GM12878 (cell line): ENCODE results near the gene TMEM192. TPM values are rescaled to one million over a fixed set of nuclear protein-coding genes. Genes with fewer than 3 reads are reported as not detected.

ENCODE experiments used
- ATAC-seq: fragments of 200-7000 bp; cut with Tn5 transposase; 3 replicates; pipeline ENCODE4 v1.9.1; 2020; ENCODE audit warnings: mild to moderate bottlenecking, moderate library complexity
- BruUV-seq: library from RNA; stranded (reverse); fragments of 400-500 nt; replicated peaks from 2 replicates; lab custom pipeline; 2021; lab: Mats Ljungman, UMichigan
- CTCF ChIA-PET: fragments of 300-600 bp; sonication (Branson Sonifier 250); formaldehyde crosslinking; extraction: SDS; loops from one replicate; lab custom pipeline; 2021; ENCODE audit warnings: inconsistent platforms; lab: Yijun Ruan, JAX
- POLR2A ChIA-PET: fragments of 350-600 bp; formaldehyde crosslinking; extraction: SDS; loops from one replicate; lab custom pipeline; 2021; ENCODE audit warnings: inconsistent platforms; lab: Charles Lee
- RAD21 ChIA-PET: fragments of 300-600 bp; sonication (Branson Sonifier 250); formaldehyde crosslinking; loops from one replicate; lab custom pipeline; 2023; ENCODE audit warnings: antibody characterized with exemption; ENCODE audit not compliant: unreplicated experiment; lab: Charles Lee
- SMC1A ChIA-PET: fragments of 300-600 bp; sonication (Branson Sonifier 250); formaldehyde crosslinking; loops from one replicate; lab custom pipeline; 2023; ENCODE audit not compliant: unreplicated experiment, uncharacterized antibody; lab: Charles Lee
- DNase-seq: peaks from one replicate; pipeline ENCODE4 v3.0.0-alpha.2; 2011; ENCODE audit warnings: low read depth, low spot score
- FAIRE-seq: peaks from 3 replicates; lab custom pipeline; 2011; peaks lifted over from hg19 to GRCh38; lab: Jason Lieb, UNC
- H2AFZ ChIP-seq: 2 replicates; pipeline ENCODE4 v1.6.0; 2011; ENCODE audit warnings: low read depth, low read length, control low read depth; ENCODE audit not compliant: control insufficient read depth
- H3K27ac ChIP-seq: 2 replicates; pipeline ENCODE4 v1.5.1; 2011; ENCODE audit warnings: control low read depth; ENCODE audit not compliant: control insufficient read depth, insufficient read depth
- H3K27me3 ChIP-seq, 2 experiments: replicated peaks in 1 of 2; 2 replicates each; pipeline versions ENCODE4 v1.6.0 to v1.6.1; 2011; ENCODE audit warnings: low read length in 1 of 2; ENCODE audit not compliant: control insufficient read depth in 2 of 2, insufficient read depth in 2 of 2
- H3K36me3 ChIP-seq, 2 experiments: 2 replicates each; pipeline ENCODE4 v1.5.1; 2011; ENCODE audit warnings: low read length in 1 of 2; ENCODE audit not compliant: control insufficient read depth in 2 of 2, insufficient read depth in 2 of 2
- H3K4me1 ChIP-seq: 2 replicates; pipeline ENCODE4 v1.6.1; 2011; ENCODE audit warnings: mild to moderate bottlenecking, low read length, moderate library complexity, mixed read lengths; ENCODE audit not compliant: control insufficient read depth, insufficient read depth
- H3K4me2 ChIP-seq: 2 replicates; pipeline ENCODE4 v1.6.0; 2011; ENCODE audit warnings: control low read depth; ENCODE audit not compliant: control insufficient read depth, insufficient read depth
- H3K4me3 ChIP-seq: fragments of 200-600 bp; sonication (generic); 2 replicates; pipeline ENCODE4 v1.5.1; 2016
- H3K79me2 ChIP-seq: 2 replicates; pipeline ENCODE4 v1.6.0; 2011; ENCODE audit warnings: low read length; ENCODE audit not compliant: control insufficient read depth, insufficient read depth
- H3K9ac ChIP-seq: 2 replicates; pipeline ENCODE4 v1.8.0; 2011; ENCODE audit warnings: low read length, control low read depth, mixed read lengths; ENCODE audit not compliant: control insufficient read depth, insufficient read depth
- H3K9me3 ChIP-seq: replicated peaks from 3 replicates; pipeline ENCODE4 v1.5.1; 2011; ENCODE audit warnings: mild to moderate bottlenecking, low read length; ENCODE audit not compliant: control insufficient read depth, insufficient read depth
- H4K20me1 ChIP-seq: 2 replicates; pipeline ENCODE4 v1.6.0; 2011; ENCODE audit not compliant: control insufficient read depth, insufficient read depth
- ATF7 ChIP-seq: fragments of 450-650 bp; IDR thresholded peaks from 2 replicates; pipeline ENCODE4 v1.6.1; 2016; ENCODE audit warnings: low read depth, mild to moderate bottlenecking
- E2F8 ChIP-seq: fragments of 450-650 bp; IDR thresholded peaks from 2 replicates; pipeline ENCODE4 v1.6.1; 2018; ENCODE audit warnings: mild to moderate bottlenecking, low read depth, moderate library complexity; ENCODE audit not compliant: partially characterized antibody
- EED ChIP-seq: sonication (generic); IDR thresholded peaks from 2 replicates; pipeline ENCODE4 v1.6.1; 2016; ENCODE audit warnings: antibody characterized with exemption, low read depth
- ELK1 ChIP-seq: IDR thresholded peaks from 2 replicates; pipeline ENCODE4 v1.6.1; 2012; ENCODE audit warnings: low read depth, low read length, improper control_type of control experiment
- FOXK2 ChIP-seq: fragments of 450-650 bp; IDR thresholded peaks from 2 replicates; pipeline ENCODE4 v1.6.1; 2017; ENCODE audit warnings: mild to moderate bottlenecking, moderate library complexity
- HDAC2 ChIP-seq: fragments of 200-600 bp; sonication (generic); IDR thresholded peaks from 2 replicates; pipeline ENCODE4 v1.6.1; 2017
- SIN3A ChIP-seq: IDR thresholded peaks from 2 replicates; pipeline ENCODE4 v1.6.1; 2012; ENCODE audit warnings: low read depth, low read length, improper control_type of control experiment
- ZNF217 ChIP-seq: fragments of 450-650 bp; IDR thresholded peaks from 2 replicates; pipeline ENCODE4 v1.6.1; 2017; ENCODE audit warnings: antibody characterized with exemption, mild to moderate bottlenecking
- WGBS: methylation state at CpG from one replicate; pipeline ENCODE4 v1.1.6; 2016; ENCODE audit warnings: low lambda C conversion rate; ENCODE audit not compliant: insufficient replicate concordance, insufficient coverage; ENCODE audit errors: missing lambda C conversion rate; 5-methylcytosine and 5-hydroxymethylcytosine counted together
- in situ Hi-C: fragments of 300-500 bp; cut with MboI; formaldehyde crosslinking; loops from 9 replicates; pipeline ENCODE4 v1.14.3; 2018; ENCODE audit warnings: mixed read lengths
- intact Hi-C: fragments of 100-400 bp; cut with micrococcal nuclease; formaldehyde crosslinking; loops from one replicate; pipeline ENCODE4 v1.14.2; 2022; ENCODE audit not compliant: unreplicated experiment
- polyA plus RNA-seq, 11 experiments: library from polyadenylated mRNA; depleted of rRNA in 4 of 11; unstranded in 6 of 11; stranded (reverse) in 5 of 11; fragments of >200 nt; fragmentation: Nextera tagmentation in 4 of 11; fragmentation: Illumina TruSeq in 1 of 11; extraction: Ambion mirVana in 4 of 11; extraction: Trizol in 1 of 11; gene quantifications; 1 replicate in 1 of 11; 2 replicates in 10 of 11; pipeline versions ENCODE4 v1.2.1 to v1.2.3, GENCODE V29; 2011 to 2016; ENCODE audit warnings: inconsistent platforms in 2 of 11, missing spikeins in 2 of 11, low read depth in 1 of 11
- total RNA-seq, 4 experiments: library from RNA; depleted of rRNA in 3 of 4; stranded (reverse); fragments of >200 nt in 3 of 4; fragmentation: Illumina TruSeq in 1 of 4; extraction: Trizol in 1 of 4; gene quantifications; 2 replicates each; pipeline versions ENCODE4 v1.2.1 to v1.2.3, GENCODE V29; 2013 to 2021
- TF ChIP-seq, protein P1 (sequence below): fragments of 450-650 bp; IDR thresholded peaks from 2 replicates; pipeline ENCODE4 v1.6.1; 2016; ENCODE audit warnings: mild to moderate bottlenecking
- TF ChIP-seq, protein P2 (sequence below): fragments of 450-650 bp; formaldehyde crosslinking; IDR thresholded peaks from 2 replicates; pipeline ENCODE4 v1.5.0; 2022; ENCODE audit warnings: mild to moderate bottlenecking, missing genetic modification characterization

Gene TMEM192
- total and polyA plus RNA-seq, 10 of the 15 experiments (the other 5 are each of a cell fraction or from before 2014, with no cell fraction given), result 1.8 to 16.0 (median 10.0) TPM

DNA sequence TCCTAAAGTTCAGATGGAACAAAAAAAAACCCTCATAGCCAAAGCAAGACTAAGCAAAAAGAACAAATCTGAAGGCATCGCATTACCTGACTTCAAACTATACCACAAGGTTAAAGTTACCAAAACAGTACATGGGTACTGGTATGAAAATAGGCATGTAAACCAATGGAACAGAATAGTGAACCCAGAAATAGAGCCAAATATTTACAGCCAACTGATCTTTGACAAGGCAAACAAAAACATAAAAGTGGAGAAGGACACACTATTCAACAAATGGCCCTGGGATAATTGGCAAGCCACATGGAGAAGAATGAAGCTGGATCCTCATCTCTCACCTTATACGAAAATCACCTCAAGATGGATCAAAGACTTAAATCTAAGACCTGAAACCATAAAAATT lies 44.2 kb upstream of the TMEM192 start:
- intact Hi-C loops, result no loop called here
- H3K4me1 ChIP-seq, result no peaks in the 10 kb centered on the region
- no peak overlapping the region for H3K27ac ChIP-seq
- no peaks in the 10 kb centered on the region for H3K36me3 ChIP-seq
- FAIRE-seq (no peak), DNase-seq (no peak), ATAC-seq (no peak)
- ChIA-PET CTCF (no interaction called here), POLR2A (no interaction called here), SMC1A (no interaction called here)
- 28% methylated on average over 2 of the region's 2 CpGs for WGBS
- TF ChIP-seq ELK1 (no peak), ZNF217 (no peak), ATF7 (no peak), SIN3A (no peak)
- TF ChIP-seq, all 136 proteins: peak for 0
- RAD21 ChIA-PET, result no interaction called here
- Histone ChIP-seq H3K4me2 (no peak overlapping the region), H3K79me2 (no peaks in the 10 kb centered on the region), H3K27me3 (no peaks in the 10 kb centered on the region), H4K20me1 (no peaks in the 10 kb centered on the region), H2AFZ (no peak overlapping the region), H3K4me3 (no peak overlapping the region), H3K9me3 (no peaks in the 10 kb centered on the region; the same call in 2 of the 3 replicates), H3K9ac (no peak overlapping the region)
- in situ Hi-C loops, result no loop called here
- BruUV-seq, result no TSS peak

DNA sequence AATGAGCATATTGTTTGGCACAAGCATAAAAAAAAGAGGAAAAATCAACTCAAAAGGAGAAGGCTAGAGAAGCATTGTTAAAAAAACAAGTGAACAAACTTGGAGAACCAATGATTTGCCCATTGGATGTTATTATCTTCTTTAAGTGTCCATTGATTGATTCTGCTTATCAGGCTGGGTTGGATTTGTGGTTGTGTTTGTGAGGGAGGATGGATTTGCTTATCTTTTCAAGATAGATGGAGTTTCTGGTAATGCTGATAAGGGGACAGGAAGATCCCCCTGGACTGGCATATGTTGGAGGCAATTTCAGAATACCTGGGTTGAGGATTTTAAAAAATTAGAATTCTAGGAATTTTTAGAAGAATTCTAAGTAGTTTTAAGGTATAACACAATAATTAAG lies 41.8 kb upstream of the TMEM192 start:
- H3K9me3 ChIP-seq, result no peaks in the 10 kb centered on the region; the same call in 2 of the 3 replicates
- DNase-seq (no peak), ATAC-seq (no peak), FAIRE-seq (no peak)
- H3K36me3 ChIP-seq, result no peaks in the 10 kb centered on the region
- intact Hi-C loops, result no loop called here
- in situ Hi-C loops, result no loop called here
- ChIA-PET RAD21 (no interaction called here), CTCF (no interaction called here), POLR2A (no interaction called here), SMC1A (no interaction called here)
- no TSS peak for BruUV-seq
- no peak overlapping the region for H3K4me2 ChIP-seq
- H3K9ac ChIP-seq, result no peak overlapping the region
- H2AFZ ChIP-seq, result no peak overlapping the region
- no peak overlapping the region for H3K27ac ChIP-seq
- no peaks in the 10 kb centered on the region for H4K20me1 ChIP-seq
- no peak overlapping the region for H3K4me3 ChIP-seq
- H3K79me2 ChIP-seq, result no peaks in the 10 kb centered on the region
- no peaks in the 10 kb centered on the region for H3K27me3 ChIP-seq
- no peaks in the 10 kb centered on the region for H3K4me1 ChIP-seq
- TF ChIP-seq EED (no peak), HDAC2 (no peak), FOXK2 (no peak), E2F8 (no peak), SIN3A (no peak)
- TF ChIP-seq, protein P1, sequence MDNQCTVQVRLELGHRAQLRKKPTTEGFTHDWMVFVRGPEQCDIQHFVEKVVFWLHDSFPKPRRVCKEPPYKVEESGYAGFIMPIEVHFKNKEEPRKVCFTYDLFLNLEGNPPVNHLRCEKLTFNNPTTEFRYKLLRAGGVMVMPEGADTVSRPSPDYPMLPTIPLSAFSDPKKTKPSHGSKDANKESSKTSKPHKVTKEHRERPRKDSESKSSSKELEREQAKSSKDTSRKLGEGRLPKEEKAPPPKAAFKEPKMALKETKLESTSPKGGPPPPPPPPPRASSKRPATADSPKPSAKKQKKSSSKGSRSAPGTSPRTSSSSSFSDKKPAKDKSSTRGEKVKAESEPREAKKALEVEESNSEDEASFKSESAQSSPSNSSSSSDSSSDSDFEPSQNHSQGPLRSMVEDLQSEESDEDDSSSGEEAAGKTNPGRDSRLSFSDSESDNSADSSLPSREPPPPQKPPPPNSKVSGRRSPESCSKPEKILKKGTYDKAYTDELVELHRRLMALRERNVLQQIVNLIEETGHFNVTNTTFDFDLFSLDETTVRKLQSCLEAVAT, result no peak
- TF ChIP-seq, protein P2, sequence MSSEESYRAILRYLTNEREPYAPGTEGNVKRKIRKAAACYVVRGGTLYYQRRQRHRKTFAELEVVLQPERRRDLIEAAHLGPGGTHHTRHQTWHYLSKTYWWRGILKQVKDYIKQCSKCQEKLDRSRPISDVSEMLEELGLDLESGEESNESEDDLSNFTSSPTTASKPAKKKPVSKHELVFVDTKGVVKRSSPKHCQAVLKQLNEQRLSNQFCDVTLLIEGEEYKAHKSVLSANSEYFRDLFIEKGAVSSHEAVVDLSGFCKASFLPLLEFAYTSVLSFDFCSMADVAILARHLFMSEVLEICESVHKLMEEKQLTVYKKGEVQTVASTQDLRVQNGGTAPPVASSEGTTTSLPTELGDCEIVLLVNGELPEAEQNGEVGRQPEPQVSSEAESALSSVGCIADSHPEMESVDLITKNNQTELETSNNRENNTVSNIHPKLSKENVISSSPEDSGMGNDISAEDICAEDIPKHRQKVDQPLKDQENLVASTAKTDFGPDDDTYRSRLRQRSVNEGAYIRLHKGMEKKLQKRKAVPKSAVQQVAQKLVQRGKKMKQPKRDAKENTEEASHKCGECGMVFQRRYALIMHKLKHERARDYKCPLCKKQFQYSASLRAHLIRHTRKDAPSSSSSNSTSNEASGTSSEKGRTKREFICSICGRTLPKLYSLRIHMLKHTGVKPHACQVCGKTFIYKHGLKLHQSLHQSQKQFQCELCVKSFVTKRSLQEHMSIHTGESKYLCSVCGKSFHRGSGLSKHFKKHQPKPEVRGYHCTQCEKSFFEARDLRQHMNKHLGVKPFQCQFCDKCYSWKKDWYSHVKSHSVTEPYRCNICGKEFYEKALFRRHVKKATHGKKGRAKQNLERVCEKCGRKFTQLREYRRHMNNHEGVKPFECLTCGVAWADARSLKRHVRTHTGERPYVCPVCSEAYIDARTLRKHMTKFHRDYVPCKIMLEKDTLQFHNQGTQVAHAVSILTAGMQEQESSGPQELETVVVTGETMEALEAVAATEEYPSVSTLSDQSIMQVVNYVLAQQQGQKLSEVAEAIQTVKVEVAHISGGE (CRISPR knock-in tag), result no peak
